GM19035 (cell line): Measurements from ENCODE around the gene FSTL3.
"Not testable (repeated sequence)": the region's sequence is repeated elsewhere in the genome, so short reads cannot be mapped to it uniquely, and the experiment has no call there.

Experiments
- ATAC-seq: cut with Tn5 transposase; IDR thresholded peaks from one replicate; pipeline ENCODE4 v1.9.1; 2021; ENCODE audit not compliant: unreplicated experiment

Gene FSTL3

DNA sequence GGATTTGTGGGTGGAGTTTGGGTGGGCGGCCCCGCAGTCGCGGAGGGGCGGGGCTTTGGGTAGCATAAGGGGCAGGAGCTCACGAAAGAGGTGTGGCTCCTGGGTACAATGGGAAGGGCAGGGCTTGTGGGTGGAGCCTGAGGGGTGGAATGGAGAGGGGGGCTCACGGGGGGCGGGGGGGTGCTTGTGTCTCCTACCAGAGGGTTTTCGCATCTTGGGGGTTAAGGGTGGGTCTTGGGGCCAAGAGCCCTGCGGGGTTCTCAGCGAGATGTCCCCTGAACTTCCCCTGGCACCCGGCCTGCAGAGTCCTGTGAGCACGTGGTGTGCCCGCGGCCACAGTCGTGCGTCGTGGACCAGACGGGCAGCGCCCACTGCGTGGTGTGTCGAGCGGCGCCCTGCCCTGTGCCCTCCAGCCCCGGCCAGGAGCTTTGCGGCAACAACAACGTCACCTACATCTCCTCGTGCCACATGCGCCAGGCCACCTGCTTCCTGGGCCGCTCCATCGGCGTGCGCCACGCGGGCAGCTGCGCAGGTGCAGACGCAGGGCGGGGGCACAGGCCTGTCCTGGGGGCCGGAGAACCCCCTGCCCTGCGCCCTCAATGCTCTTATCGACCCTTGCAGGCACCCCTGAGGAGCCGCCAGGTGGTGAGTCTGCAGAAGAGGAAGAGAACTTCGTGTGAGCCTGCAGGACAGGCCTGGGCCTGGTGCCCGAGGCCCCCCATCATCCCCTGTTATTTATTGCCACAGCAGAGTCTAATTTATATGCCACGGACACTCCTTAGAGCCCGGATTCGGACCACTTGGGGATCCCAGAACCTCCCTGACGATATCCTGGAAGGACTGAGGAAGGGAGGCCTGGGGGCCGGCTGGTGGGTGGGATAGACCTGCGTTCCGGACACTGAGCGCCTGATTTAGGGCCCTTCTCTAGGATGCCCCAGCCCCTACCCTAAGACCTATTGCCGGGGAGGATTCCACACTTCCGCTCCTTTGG is 5.1 kb downstream of the FSTL3 start:
- peak; percentile 43 for ATAC-seq

DNA sequence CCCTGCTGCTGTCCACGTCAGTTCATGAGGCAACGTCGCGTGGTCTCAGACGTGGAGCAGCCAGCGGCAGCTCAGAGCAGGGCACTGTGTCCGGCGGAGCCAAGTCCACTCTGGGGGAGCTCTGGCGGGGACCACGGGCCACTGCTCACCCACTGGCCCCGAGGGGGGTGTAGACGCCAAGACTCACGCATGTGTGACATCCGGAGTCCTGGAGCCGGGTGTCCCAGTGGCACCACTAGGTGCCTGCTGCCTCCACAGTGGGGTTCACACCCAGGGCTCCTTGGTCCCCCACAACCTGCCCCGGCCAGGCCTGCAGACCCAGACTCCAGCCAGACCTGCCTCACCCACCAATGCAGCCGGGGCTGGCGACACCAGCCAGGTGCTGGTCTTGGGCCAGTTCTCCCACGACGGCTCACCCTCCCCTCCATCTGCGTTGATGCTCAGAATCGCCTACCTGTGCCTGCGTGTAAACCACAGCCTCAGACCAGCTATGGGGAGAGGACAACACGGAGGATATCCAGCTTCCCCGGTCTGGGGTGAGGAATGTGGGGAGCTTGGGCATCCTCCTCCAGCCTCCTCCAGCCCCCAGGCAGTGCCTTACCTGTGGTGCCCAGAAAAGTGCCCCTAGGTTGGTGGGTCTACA is 6.6 kb downstream of the FSTL3 start:
- no peak for ATAC-seq

DNA sequence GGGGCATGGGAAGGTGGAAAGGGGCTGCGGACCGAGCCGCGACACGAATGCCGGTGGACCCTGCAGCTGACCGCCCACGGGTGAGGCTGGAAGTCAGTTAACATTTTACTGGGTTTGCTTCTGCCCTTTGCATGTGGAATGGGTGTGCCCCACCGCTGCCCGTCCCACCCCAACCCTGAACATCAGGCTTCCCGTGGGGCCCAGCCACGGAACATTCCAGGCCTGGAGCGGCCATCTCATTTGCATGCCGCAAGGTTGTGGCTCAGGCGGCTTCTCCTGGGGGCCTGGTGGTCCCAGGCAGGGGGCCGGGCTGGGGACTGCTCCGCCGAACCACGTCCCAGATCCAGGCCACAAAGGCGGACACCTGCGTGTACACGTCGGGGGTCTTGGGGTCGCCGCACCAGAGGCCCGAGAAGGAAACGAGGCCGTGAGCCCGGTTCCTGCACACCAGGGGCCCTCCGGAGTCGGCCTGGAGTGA is 9.3 kb downstream of the FSTL3 start:
- no peak for ATAC-seq

DNA sequence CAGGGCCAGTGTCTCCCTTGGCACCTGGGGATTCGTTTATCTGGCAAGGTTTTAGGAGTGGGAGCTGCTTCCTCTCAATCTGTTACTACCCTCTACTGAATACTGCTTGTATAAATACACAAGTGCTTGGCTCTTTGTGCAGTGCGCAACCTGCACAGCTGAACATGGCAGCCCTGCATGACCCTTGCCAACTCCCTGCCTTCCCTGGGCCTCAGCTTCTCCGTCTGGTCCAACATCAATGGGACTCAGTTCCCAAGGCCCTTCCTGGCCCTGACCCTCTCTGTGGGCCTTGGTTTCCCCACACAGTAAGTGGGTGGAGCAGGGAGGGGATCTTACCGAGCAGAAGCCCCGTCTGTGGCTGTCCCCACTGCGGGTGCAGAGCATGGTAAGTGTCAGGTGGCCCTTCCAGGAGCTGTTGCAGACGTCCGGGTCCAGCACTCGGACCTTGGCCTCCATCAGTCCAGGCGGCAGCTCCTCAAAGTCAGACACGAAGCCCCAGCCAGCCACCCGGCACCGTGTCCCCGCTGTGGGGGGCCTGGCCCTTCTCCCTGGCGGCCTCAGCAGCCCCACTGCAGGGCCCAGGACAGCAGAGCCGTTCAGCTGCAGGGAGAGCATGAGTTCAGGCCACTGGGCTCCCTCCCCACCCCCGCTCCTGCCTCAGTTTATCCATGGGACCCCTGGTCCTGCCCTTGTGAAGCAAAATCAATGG is 10.6 kb downstream of the FSTL3 start:
- ATAC-seq: no peak

DNA sequence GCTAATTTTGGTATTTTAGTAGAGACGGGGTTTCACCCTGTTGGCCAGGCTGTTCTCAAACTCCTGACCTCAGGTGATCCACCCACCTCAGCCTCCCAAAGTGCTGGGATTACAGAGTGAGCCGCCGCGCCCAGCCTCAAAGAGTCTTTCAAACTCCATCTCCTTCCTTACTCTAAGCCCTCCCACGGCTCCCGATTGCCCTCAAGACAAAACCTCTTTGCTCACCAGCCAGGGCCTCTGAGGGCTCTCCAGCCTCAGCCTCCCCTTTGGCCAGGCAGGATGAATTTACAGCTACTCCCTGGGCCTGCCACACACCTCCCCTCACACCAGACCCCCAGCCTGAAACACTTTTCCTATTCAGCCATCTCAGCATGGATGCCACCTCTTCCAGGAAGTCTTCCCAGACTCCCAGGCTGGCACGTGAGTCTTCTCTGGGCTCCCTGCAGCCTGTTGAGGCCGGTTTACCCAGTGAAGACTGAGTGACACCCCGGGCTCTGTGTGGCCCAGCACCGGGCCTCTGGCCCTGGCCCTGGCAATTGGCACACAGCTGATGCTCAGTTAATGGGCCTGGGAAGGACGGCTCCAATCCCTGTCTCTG is 11.5 kb downstream of the FSTL3 start:
- no peak for ATAC-seq

DNA sequence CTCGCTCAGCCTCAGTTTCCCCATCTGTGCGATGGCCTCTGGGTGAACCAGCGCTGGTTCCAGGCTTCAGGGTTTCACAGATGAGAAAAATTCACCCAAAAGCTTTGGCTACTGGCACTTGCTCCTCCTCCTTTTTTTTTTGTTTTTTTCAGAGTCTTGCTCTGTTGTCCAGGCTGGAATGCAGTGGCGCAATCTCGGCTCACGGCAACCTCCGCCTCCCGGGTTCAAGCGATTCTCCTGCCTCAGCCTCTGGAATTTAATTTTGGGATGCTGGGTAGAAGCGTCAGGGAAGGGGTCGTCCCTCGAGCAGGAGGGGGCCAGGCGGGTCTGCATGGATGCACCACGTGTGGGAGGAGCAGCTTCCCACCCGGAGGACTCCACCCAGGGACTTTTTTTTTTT is 12.0 kb downstream of the FSTL3 start:
- no peak for ATAC-seq

DNA sequence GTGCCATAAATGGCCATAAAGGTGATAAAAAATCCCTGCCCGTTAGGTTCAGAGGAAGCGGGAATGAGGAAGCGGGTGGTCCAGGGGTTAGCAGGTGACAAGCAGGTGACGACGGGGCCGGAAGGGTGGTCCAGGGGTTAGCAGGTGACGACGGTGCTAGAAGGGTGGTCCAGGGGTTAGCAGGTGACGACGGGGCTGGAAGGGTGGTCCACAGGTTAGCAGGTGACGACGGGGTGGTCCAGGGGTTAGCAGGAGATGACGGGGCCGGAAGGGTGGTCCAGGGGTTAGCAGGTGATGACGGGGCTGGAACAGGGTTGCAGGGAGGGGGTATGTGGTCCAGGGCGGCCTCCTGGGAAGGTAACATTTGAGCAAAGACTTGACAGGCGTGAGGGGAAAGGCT is 12.8 kb downstream of the FSTL3 start:
- no peak for ATAC-seq

DNA sequence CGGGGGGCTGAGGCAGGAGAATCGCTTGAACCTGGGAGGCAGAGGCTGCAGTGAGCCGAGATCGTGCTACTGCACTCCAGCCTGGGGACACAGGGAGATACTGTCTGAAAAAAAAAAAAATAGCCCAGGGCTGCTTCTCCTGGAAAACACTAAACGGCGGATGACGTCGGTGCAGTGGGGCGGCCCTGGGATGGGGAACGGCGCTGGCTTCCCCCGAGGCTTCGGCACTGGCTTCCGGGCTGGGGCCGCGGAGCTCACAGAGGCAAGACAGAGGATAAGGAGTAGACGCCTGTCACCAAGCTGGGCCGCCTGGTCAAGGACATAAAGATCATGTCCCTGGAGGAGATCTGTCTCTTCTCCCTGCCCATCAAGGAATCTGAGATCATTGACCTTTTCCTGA is 14.0 kb downstream of the FSTL3 start:
- ATAC-seq: no peak

DNA sequence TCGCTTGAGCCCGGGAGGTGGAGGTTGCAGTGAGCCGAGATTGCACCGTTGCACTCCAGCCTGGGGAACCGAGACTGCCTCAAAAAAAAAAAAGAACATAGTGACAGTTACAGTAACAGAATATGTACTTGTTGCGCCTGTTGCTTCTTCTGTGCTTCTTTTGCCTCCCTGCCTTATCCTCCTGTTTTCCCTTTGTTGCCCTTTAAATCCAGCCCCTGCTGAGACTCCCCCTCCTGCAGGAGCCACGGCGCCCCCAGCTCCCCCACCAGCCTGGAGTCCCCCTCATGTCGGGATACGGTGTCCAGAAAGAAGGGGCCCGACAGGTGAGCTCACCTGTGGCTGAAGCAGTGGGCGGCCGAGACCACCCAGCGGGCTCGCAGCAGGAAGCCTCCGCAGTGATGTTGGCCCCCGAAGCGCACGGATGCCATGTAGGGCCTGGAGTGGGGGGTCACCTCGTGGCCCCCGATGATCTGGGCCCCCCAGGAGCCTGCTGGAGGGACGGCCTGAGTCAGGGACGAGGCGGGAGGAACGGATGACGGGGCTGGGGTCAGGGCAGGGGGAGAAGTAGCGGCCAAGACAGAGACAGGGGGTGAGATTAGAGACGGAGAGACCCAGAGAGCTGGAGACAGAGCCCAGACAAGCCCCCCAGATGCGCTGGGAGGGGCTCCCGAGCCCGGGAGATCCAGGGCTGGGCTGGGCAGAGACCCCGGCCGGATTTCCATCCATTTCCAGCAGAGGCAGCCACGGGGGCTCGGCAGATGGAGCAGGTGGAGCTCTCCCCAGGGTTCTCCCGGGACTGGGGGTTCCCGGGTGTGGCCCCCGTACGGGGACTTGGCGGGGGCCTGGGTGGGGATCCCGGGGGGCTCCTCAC is 18.5 kb downstream of the FSTL3 start:
- no peak for ATAC-seq

DNA sequence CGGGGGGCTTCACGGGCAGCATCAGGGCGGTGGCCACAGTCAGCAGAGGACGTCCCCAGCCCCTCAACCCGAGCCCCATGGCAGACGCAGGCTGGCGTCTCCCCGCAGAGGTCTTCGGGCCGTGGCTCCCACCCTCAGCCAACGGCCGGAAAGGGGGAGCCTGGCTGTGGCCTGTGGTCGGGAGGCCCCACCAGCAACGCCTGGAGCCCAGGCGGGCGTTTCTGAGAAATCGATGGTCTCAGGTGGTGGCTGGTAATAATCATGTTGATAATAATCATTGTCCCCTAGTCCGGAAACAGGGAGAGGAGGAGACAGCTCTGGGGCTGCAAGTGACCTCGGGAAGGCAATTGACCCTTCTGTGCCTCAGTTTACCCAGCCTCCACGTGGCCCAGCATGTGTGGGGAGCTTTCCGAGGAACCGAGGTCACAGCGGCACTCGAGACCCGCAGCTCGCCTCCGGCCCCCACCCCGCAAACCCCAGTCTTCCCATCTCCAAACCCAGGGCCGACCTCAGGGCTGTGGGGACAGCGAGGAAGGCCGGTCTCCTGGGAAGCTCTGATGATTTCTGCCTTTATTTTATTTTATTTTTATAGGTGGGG is 19.3 kb downstream of the FSTL3 start, which contains the start of gene PRSS57:
Gene PRSS57, minus strand, starts transcription at position 101 of the 598 bp plus-strand sequence. Its CDS starts 22 bp downstream, at position 79.
- no peak for ATAC-seq

DNA sequence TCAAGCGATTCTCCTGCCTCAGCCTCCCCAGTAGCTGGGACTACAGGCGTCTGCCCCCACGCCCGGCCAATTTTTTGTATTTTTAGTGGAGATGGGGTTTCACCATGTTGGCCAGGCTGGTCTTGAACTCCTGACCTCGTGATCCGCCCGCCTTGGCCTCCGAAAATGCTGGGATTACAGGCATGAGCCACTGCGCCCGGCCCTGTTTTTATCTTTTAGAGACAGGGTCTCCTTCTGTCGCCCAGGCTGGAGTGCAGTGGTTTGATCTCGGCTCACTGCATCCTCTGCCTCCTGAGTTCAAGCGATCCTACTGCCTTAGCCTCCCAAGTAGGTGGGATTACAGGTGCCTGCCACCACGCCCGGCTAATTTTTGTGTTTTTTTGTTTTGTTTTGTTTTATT is 22.3 kb downstream of the FSTL3 start:
- not testable (repeated sequence) for ATAC-seq

DNA sequence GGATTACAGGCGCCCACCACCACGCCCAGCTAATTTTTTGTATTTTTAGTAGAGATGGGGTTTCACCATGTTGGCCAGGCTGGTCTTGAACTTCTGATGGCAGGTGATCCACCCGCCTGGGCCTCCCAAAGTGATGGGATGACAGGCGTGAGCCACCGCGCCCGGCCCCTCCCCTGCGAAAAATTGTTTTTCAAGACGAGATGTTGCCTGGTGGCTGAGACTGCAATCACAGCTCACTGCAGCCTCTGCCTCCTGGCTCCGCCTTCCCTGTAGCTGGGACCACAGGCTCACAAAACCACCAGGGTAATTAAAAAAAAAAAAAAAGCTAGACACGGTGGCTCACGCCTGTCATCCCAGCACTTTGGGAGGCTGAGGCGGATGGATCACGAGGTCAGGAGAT is 23.7 kb downstream of the FSTL3 start:
- not testable (repeated sequence) for ATAC-seq

DNA sequence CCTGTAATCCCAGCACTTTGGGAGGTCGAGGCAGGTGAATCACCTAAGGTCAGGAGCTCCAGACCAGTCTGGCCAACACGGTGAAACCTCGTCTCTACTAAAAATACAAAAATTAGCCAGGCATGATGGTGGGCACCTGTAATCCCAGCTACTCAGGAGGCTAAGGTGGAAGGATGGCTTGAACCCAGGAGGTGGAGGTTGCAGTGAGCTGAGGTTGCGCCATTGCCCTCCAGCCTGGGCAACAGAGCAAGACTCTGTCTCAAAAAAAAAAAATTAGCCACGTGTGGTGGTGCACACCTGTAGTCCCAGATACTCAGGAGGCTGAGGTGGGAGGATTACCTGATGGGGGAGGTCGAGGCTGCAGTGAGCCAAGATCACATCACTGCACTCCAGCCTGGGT is 26.7 kb downstream of the FSTL3 start:
- ATAC-seq: not testable (repeated sequence)

DNA sequence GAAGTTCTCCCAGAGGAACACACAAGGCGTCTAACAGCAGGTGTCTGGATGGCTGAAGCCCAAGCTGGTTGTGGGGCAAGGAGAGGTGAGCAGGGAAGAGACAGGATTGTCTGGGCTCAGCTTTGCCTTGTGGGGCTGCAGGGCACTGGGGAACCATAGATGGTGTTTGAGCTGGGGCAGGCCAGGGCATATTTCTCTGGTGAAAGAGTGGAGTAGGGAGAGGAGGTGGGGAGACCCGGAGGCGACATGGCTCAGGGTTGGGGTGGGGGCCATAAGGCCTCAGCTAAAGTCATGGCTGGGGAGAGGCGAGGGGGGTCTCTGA is 27.1 kb downstream of the FSTL3 start:
- no peak for ATAC-seq

DNA sequence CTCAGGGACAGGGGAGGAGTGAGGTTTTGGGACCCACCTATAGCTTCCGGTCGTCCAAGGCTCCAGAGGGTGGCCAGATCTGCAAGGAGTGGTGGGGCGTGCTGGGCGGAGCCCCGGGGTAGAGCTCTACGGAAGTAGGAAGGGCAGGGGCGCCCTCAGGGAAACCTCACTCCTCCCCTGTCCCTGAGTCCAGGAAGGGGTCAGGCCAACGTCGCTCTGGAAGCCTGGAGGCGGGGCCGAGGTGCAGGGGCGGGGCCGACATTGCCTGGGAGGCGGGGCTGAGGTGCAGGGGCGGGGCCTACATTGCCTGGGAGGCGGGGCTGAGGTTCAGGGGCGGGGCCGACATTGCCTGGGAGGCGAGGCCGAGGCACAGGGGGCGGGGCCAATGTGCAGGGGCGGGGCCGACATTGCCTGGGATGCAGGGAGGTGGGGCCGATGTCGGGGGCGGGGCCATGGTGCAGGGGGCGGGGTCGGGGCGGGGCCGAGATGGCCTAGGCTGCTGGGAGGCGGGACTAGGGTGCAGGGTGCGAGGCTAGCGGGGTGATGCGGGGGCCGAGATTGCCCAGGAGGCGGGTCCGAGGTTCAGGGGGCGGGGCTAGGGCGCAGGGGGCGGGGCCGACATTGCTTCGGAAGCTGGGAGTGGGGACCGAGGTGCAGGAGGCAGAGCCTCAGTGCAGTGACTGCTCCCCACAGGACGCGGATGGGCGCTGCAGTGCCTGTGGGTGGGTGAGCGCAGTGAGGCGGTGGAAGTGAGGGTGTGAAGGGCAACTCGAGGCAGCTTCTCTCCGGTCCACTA is 27.7 kb downstream of the FSTL3 start:
- no peak for ATAC-seq

DNA sequence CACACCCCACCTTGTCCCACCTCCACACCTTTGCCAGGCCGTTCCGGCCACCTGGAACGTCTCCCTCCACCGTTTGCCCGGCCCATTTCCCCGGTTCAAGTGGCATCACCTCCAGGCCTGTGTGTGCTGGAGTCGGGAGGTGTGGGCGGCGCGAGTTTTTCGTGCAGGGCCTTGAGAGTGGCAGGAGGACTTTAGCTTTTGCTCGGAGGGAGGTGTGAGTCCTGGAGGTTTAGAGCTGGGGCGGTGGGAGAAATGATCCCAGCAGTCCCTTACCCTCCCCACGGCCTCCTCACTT is 28.2 kb downstream of the FSTL3 start:
- no peak for ATAC-seq

DNA sequence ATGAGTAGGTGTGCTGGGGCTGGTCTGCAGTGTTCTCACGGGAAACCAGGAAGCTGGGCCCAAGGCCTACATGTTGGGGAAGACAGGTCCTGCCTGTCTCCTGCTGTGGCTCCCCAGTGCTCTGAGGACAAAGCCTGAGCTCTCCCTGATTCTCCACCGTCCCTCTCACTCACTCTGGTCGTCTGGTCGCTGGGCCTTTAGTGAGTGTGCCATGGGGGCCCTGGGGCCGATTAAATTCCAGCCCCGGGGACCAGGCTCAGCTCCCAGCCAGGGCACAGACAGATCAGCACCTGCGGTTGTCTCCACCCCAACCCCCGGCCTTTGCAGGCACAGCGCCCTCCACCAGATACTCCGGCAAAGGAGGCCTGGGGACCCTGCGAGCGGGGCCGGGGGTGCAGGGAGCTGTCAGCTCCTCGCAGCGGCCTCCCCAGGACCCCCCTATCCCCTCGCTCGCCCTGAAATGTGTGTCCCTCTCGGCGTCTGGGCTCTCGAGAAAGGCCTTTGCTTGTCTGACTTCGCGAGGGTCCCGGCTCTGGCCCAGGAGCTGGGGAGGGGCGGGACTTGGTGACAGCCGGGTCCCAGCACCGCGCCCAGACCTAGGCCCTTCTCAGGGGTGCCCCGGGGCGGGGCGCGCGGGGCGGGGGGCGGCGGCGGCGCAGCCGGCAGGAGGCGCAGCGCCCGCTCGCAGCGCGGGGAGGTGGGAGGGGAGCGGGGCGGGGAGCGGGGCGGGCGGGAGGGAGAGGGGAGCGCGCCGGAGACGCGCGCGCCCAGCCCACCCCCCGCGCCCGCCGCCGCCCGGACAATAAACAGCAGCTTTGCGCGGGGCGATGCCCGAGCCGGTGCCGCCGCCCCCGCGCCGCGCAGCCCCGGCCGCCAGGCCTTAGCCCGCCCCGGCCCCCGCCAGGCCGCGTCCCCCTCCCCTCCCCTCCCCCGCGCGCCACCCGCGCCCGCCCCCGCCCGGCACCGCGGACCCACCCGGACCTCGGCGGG is 32.3 kb downstream of the FSTL3 start, which contains the start of gene PALM:
Gene PALM, plus strand, starts transcription at position 782 of the 990 bp plus-strand sequence. CDS start 212 bp downstream, outside the sequence.
- no peak for ATAC-seq
